Esophagus mucosa (tissue), 1 donor: Measurements from ENCODE around the gene TAGLN3. TPM values are rescaled to one million over a fixed set of nuclear protein-coding genes. Genes with fewer than 3 reads are reported as not detected.
"Not testable (repeated sequence)": the region's sequence is repeated elsewhere in the genome, so short reads cannot be mapped to it uniquely, and the experiment has no call there.

Source experiments
- ATAC-seq: fragments of 200-7000 bp; cut with Tn5 transposase; one replicate; pipeline ENCODE4 v1.9.1; 2020
- total RNA-seq: library from RNA; stranded (reverse); gene quantifications from one replicate; pipeline ENCODE4 v1.2.4, GENCODE V29; 2023
- donor health status: DM: yes; HTN: yes; CAD: no.

TAGLN3 gene
- total RNA-seq, 1 donor from 2014 or later: not detected

- ATAC-seq: no peak
These were observed 12.7 kb downstream of the TAGLN3 start for GRCh38 chr3:112011376-112011940.

GRCh38 chr3:112012205-112012992 lies 13.7 kb downstream of the TAGLN3 start:
- no peak for ATAC-seq

- peak; percentile 72 for ATAC-seq
These were observed 14.5 kb downstream of the TAGLN3 start for GRCh38 chr3:112013058-112013783.

GRCh38 chr3:112013784-112014143 lies 15.0 kb downstream of the TAGLN3 start:
- no peak for ATAC-seq

- ATAC-seq: no peak
These were observed 18.4 kb downstream of the TAGLN3 start for GRCh38 chr3:112017091-112017490.

- no peak for ATAC-seq
These were observed 20.0 kb downstream of the TAGLN3 start for GRCh38 chr3:112018712-112019111.

GRCh38 chr3:112019716-112020115 lies 21.0 kb downstream of the TAGLN3 start:
- ATAC-seq: no peak

- ATAC-seq: no peak
These were observed 22.0 kb downstream of the TAGLN3 start for GRCh38 chr3:112020674-112021085.

- ATAC-seq: no peak
These were observed 28.4 kb downstream of the TAGLN3 start for GRCh38 chr3:112027142-112027541.

GRCh38 chr3:112027826-112028225 lies 29.1 kb downstream of the TAGLN3 start:
- ATAC-seq: no peak

- no peak for ATAC-seq
These were observed 32.2 kb downstream of the TAGLN3 start for GRCh38 chr3:112030901-112031300.

- ATAC-seq: no peak
These were observed 33.5 kb downstream of the TAGLN3 start for GRCh38 chr3:112032098-112032731.

GRCh38 chr3:112034436-112034835 lies 35.7 kb downstream of the TAGLN3 start, which contains the start of gene TMPRSS7:
Gene TMPRSS7 (plus strand): TSS chr3:112034736. CDS start chr3:112034846, 110 bp downstream.
- ATAC-seq: no peak

GRCh38 chr3:112035241-112035640 lies 36.5 kb downstream of the TAGLN3 start:
- no peak for ATAC-seq

- ATAC-seq: not testable (repeated sequence)
These were observed 38.5 kb downstream of the TAGLN3 start for GRCh38 chr3:112037194-112037593.

- peak; percentile 73 for ATAC-seq
These were observed 40.1 kb downstream of the TAGLN3 start for GRCh38 chr3:112038863-112039262.

GRCh38 chr3:112041321-112041720 lies 42.6 kb downstream of the TAGLN3 start:
- no peak for ATAC-seq

- peak; percentile 27 for ATAC-seq
These were observed 44.1 kb downstream of the TAGLN3 start for GRCh38 chr3:112042842-112043280.

GRCh38 chr3:112043621-112044201 lies 45.0 kb downstream of the TAGLN3 start:
- ATAC-seq: peak; percentile 78

- no peak for ATAC-seq
These were observed 47.9 kb downstream of the TAGLN3 start for GRCh38 chr3:112046599-112046998.

- no peak for ATAC-seq
These were observed 48.5 kb downstream of the TAGLN3 start for GRCh38 chr3:112047264-112047663.

- no peak for ATAC-seq
These were observed 50.2 kb downstream of the TAGLN3 start for GRCh38 chr3:112048911-112049310.

GRCh38 chr3:112053229-112053628 lies 54.5 kb downstream of the TAGLN3 start:
- no peak for ATAC-seq
